GM23248 (cell line): ENCODE results near the gene POU3F3.

Source experiments
- EZH2 ChIP-seq: fragments of 200-600 bp; sonication (generic); IDR thresholded peaks from 2 replicates; pipeline ENCODE4 v1.6.1; 2018; ENCODE audit warnings: antibody characterized with exemption, mild to moderate bottlenecking; ENCODE audit not compliant: insufficient read depth, poor library complexity, severe bottlenecking
- EZH2phosphoT487 ChIP-seq: fragments of 200-600 bp; sonication (generic); IDR thresholded peaks from 2 replicates; pipeline ENCODE4 v1.6.1; 2018; ENCODE audit warnings: antibody characterized with exemption, moderate library complexity, mild to moderate bottlenecking, low read depth; ENCODE audit not compliant: insufficient read depth

DNA sequence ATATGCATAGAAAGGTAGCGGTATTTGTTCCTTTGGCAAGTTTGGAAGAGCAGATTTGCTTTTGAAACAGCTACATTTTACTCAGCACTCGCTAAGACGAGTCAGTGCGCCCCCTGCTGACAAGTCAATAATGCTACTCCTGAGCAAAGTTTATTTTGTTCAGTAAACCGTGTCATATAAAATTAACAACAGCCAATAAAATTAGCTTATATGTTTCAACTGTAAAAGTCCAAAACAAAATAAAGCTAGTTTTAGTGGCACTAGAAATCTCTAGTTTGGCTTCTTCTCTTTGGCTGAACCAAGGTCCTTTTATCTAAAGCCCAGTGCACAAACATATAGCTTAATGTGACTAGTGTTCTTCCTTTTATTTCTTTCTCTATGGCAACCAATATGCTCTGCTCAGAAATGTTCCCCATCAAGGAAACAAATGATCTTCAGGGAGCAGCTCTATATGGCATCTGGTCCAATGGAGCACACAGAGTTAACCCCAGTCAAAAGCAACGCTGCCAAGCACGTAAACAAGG, 4.2 kb upstream of the POU3F3 start:
- TF ChIP-seq EZH2 (peak; percentile 48), EZH2phosphoT487 (no peak)
